Mesenchymal stem cell (in vitro differentiated cells and primary cell): ENCODE measurements around the gene SOX6.

Source experiments
- DNase-seq: peaks from one replicate; pipeline ENCODE4 v3.0.0-alpha.2; 2013
- H2AFZ ChIP-seq: one replicate; pipeline ENCODE4 v1.6.1; 2013; ENCODE audit warnings: low read depth, mild to moderate bottlenecking, control low read depth, inconsistent platforms, low read length, moderate library complexity
- H2AK5ac ChIP-seq: 2 replicates; pipeline ENCODE4 v1.6.1; 2013; ENCODE audit warnings: low read length, moderate library complexity, mild to moderate bottlenecking, inconsistent platforms; ENCODE audit not compliant: severe bottlenecking
- H2BK120ac ChIP-seq: one replicate; pipeline ENCODE4 v1.6.1; 2013; ENCODE audit warnings: low read depth, mild to moderate bottlenecking, inconsistent platforms, low read length, moderate library complexity
- H2BK12ac ChIP-seq, 2 experiments: one replicate each; pipeline ENCODE4 v1.6.1; 2013; ENCODE audit warnings: inconsistent platforms in 2 of 2, low read length in 2 of 2, mild to moderate bottlenecking in 2 of 2, moderate library complexity in 2 of 2, control low read depth in 1 of 2
- H2BK15ac ChIP-seq: one replicate; pipeline ENCODE4 v1.6.1; 2013; ENCODE audit warnings: mild to moderate bottlenecking, low read depth, inconsistent platforms; ENCODE audit not compliant: poor library complexity, severe bottlenecking
- H2BK5ac ChIP-seq: 2 replicates; pipeline ENCODE4 v1.6.1; 2013; ENCODE audit warnings: low read depth, mild to moderate bottlenecking, low read length, control low read depth, inconsistent platforms; ENCODE audit not compliant: poor library complexity, severe bottlenecking
- H3K14ac ChIP-seq, 2 experiments: one replicate each; pipeline ENCODE4 v1.6.1; 2013; ENCODE audit warnings: inconsistent platforms in 2 of 2, low read length in 2 of 2, control low read depth in 1 of 2, mild to moderate bottlenecking in 1 of 2, moderate library complexity in 1 of 2
- H3K18ac ChIP-seq, 2 experiments: one replicate each; pipeline ENCODE4 v1.6.1; 2013; ENCODE audit warnings: inconsistent platforms in 2 of 2, low read length in 2 of 2, control low read depth in 1 of 2, low read depth in 1 of 2, mild to moderate bottlenecking in 1 of 2
- H3K23ac ChIP-seq, 2 experiments: one replicate each; pipeline ENCODE4 v1.6.1; 2013; ENCODE audit warnings: inconsistent platforms in 2 of 2, low read length in 2 of 2, mild to moderate bottlenecking in 2 of 2, moderate library complexity in 2 of 2, control low read depth in 1 of 2
- H3K27ac ChIP-seq: 2 replicates; pipeline ENCODE4 v1.5.1; 2013; ENCODE audit warnings: mild to moderate bottlenecking, moderate library complexity, low read length, control low read depth, inconsistent platforms; ENCODE audit not compliant: poor library complexity, severe bottlenecking
- H3K27me3 ChIP-seq, 2 experiments: 2 replicates each; pipeline versions ENCODE4 v1.6.1 to v1.7.0; 2013; ENCODE audit warnings: low read length in 2 of 2, mild to moderate bottlenecking in 2 of 2, moderate library complexity in 2 of 2, control low read depth in 1 of 2, inconsistent platforms in 1 of 2; ENCODE audit not compliant: control insufficient read depth in 1 of 2, insufficient read depth in 1 of 2
- H3K36me3 ChIP-seq, 2 experiments: 2 replicates each; pipeline versions ENCODE4 v1.6.1 to v1.7.0; 2013; ENCODE audit warnings: low read length in 2 of 2, control low read depth in 1 of 2, inconsistent platforms in 1 of 2, low read depth in 1 of 2, mild to moderate bottlenecking in 1 of 2; ENCODE audit not compliant: insufficient read depth in 2 of 2, control insufficient read depth in 1 of 2
- H3K4ac ChIP-seq, 2 experiments: one replicate each; pipeline ENCODE4 v1.6.1; 2013; ENCODE audit warnings: inconsistent platforms in 2 of 2, low read length in 2 of 2, mild to moderate bottlenecking in 2 of 2, moderate library complexity in 2 of 2, control low read depth in 1 of 2, low read depth in 1 of 2
- H3K4me1 ChIP-seq: 2 replicates; pipeline ENCODE4 v1.6.1; 2013; ENCODE audit warnings: low read depth, low read length, control low read depth; ENCODE audit not compliant: control insufficient read depth, insufficient read depth
- H3K4me2 ChIP-seq: 2 replicates; pipeline ENCODE4 v1.6.1; 2013; ENCODE audit warnings: low read length, mild to moderate bottlenecking, inconsistent platforms; ENCODE audit not compliant: poor library complexity, severe bottlenecking
- H3K4me3 ChIP-seq, 2 experiments: 2 replicates each; pipeline versions ENCODE4 v1.5.1 to v1.7.0; 2013; ENCODE audit warnings: low read length in 2 of 2, mild to moderate bottlenecking in 2 of 2, control low read depth in 1 of 2, low read depth in 1 of 2; ENCODE audit not compliant: insufficient read depth in 1 of 2
- H3K79me1 ChIP-seq: replicated peaks from 2 replicates; pipeline ENCODE4 v1.6.1; 2013; ENCODE audit warnings: mild to moderate bottlenecking, control low read depth, low read length, inconsistent platforms; ENCODE audit not compliant: poor library complexity, severe bottlenecking
- H3K9ac ChIP-seq: 2 replicates; pipeline ENCODE4 v1.7.0; 2013; ENCODE audit warnings: mild to moderate bottlenecking, low read length, moderate library complexity
- H3K9me3 ChIP-seq: 2 replicates; pipeline ENCODE4 v1.7.0; 2013; ENCODE audit warnings: mild to moderate bottlenecking, low read length; ENCODE audit not compliant: control insufficient read depth
- H4K8ac ChIP-seq: one replicate; pipeline ENCODE4 v1.6.1; 2013; ENCODE audit warnings: inconsistent platforms, mild to moderate bottlenecking, low read length, moderate library complexity
- H4K91ac ChIP-seq: one replicate; pipeline ENCODE4 v1.6.1; 2013; ENCODE audit warnings: mild to moderate bottlenecking, low read length, inconsistent platforms
- WGBS: methylation state at CpG from one replicate; pipeline ENCODE4 v1.1.7; 2013; ENCODE audit warnings: mixed read lengths; 5-methylcytosine and 5-hydroxymethylcytosine counted together

SOX6 gene

GRCh38 chr11:15969281-15969680 is 387.1 kb downstream of the SOX6 start:
- no peak overlapping the region for H2BK12ac ChIP-seq
- no peaks in the 10 kb centered on the region for H3K9me3 ChIP-seq
- no peak overlapping the region for H3K4ac ChIP-seq
- peaks cover 0 to 2% of the 10 kb centered on the region in 2 experiments for H3K36me3 ChIP-seq
- H3K18ac ChIP-seq: peak overlapping the region in 1 of 2 experiments; percentile 33
- H4K8ac ChIP-seq: no peak overlapping the region
- H2AFZ ChIP-seq: no peak overlapping the region
- no peak overlapping the region for H3K14ac ChIP-seq
- H3K4me2 ChIP-seq: no peak overlapping the region
- H2BK15ac ChIP-seq: no peak overlapping the region
- H3K27me3 ChIP-seq: no peaks in the 10 kb centered on the region
- no peak overlapping the region for H2BK5ac ChIP-seq
- peaks cover 4% of the 10 kb centered on the region for H3K4me1 ChIP-seq
- H4K91ac ChIP-seq: no peak overlapping the region
- H3K9ac ChIP-seq: peak overlapping the region; percentile 86
- H3K79me1 ChIP-seq: no peaks in the 10 kb centered on the region
- H3K4me3 ChIP-seq: peak overlapping the region in 1 of 2 experiments; percentile 52
- DNase-seq: peak; percentile 89
- no peak overlapping the region for H2BK120ac ChIP-seq
- H2AK5ac ChIP-seq: no peak overlapping the region
- H3K23ac ChIP-seq: no peak overlapping the region
- peak overlapping the region; percentile 64 for H3K27ac ChIP-seq
- WGBS: 80% methylated on average over 2 of the region's 4 CpGs

- Histone ChIP-seq H2AFZ (peak overlapping the region; percentile 15), H3K4me3 (no peak overlapping the region), H3K18ac (peak overlapping the region; percentile 25 to 68), H3K9ac (peak overlapping the region; percentile 86), H3K36me3 (peaks cover 0 to 2% of the 10 kb centered on the region in 2 experiments), H2BK120ac (peak overlapping the region; percentile 44), H3K23ac (no peak overlapping the region), H3K9me3 (no peaks in the 10 kb centered on the region), H3K4me2 (no peak overlapping the region), H3K4ac (peak overlapping the region; percentile 19 to 86), H2AK5ac (peak overlapping the region; percentile 63), H4K91ac (no peak overlapping the region), H2BK12ac (peak overlapping the region; percentile 9 to 45), H3K27me3 (no peaks in the 10 kb centered on the region), H3K27ac (peak overlapping the region; percentile 46), H4K8ac (peak overlapping the region; percentile 78), H2BK5ac (no peak overlapping the region), H3K4me1 (peaks cover 4% of the 10 kb centered on the region), H2BK15ac (peak overlapping the region; percentile 95), H3K14ac (no peak overlapping the region), H3K79me1 (no peaks in the 10 kb centered on the region)
- peak; percentile 40 for DNase-seq
- WGBS: 69% methylated on average over 10 of the region's 10 CpGs
Observed at GRCh38 chr11:15968461-15969130, 387.8 kb downstream of the SOX6 start.

GRCh38 chr11:15967966-15968365 is 388.4 kb downstream of the SOX6 start:
- H3K4me3 ChIP-seq: no peak overlapping the region
- H3K4ac ChIP-seq: no peak overlapping the region
- H3K23ac ChIP-seq: no peak overlapping the region
- no peak overlapping the region for H4K91ac ChIP-seq
- no peak overlapping the region for H3K14ac ChIP-seq
- peak; percentile 79 for DNase-seq
- no peak overlapping the region for H3K4me2 ChIP-seq
- H2AK5ac ChIP-seq: no peak overlapping the region
- H3K27ac ChIP-seq: no peak overlapping the region
- 44% methylated on average over 2 of the region's 2 CpGs for WGBS
- H3K9me3 ChIP-seq: no peaks in the 10 kb centered on the region
- no peaks in the 10 kb centered on the region for H3K79me1 ChIP-seq
- H3K9ac ChIP-seq: peak overlapping the region; percentile 86
- H3K36me3 ChIP-seq: peaks cover 0 to 2% of the 10 kb centered on the region in 2 experiments
- H2BK120ac ChIP-seq: no peak overlapping the region
- no peak overlapping the region for H2BK15ac ChIP-seq
- H3K4me1 ChIP-seq: peaks cover 4% of the 10 kb centered on the region
- no peak overlapping the region for H2BK5ac ChIP-seq
- no peak overlapping the region for H2BK12ac ChIP-seq
- no peaks in the 10 kb centered on the region for H3K27me3 ChIP-seq
- no peak overlapping the region for H2AFZ ChIP-seq
- no peak overlapping the region for H4K8ac ChIP-seq
- H3K18ac ChIP-seq: no peak overlapping the region

GRCh38 chr11:15967166-15967565 is 389.2 kb downstream of the SOX6 start:
- no peak overlapping the region for H2BK120ac ChIP-seq
- H2BK5ac ChIP-seq: no peak overlapping the region
- H3K4me3 ChIP-seq: no peak overlapping the region
- peaks cover 0 to 2% of the 10 kb centered on the region in 2 experiments for H3K36me3 ChIP-seq
- H3K4me1 ChIP-seq: peaks cover 4% of the 10 kb centered on the region
- H3K4me2 ChIP-seq: no peak overlapping the region
- DNase-seq: peak; percentile 43
- H3K9ac ChIP-seq: peak overlapping the region; percentile 38
- WGBS: no CpG with 5 or more reads among the region's 2 CpGs
- no peak overlapping the region for H4K8ac ChIP-seq
- H3K14ac ChIP-seq: no peak overlapping the region
- no peak overlapping the region for H4K91ac ChIP-seq
- no peaks in the 10 kb centered on the region for H3K9me3 ChIP-seq
- no peaks in the 10 kb centered on the region for H3K27me3 ChIP-seq
- no peak overlapping the region for H2BK15ac ChIP-seq
- no peak overlapping the region for H2BK12ac ChIP-seq
- H3K79me1 ChIP-seq: no peaks in the 10 kb centered on the region
- H3K4ac ChIP-seq: no peak overlapping the region
- no peak overlapping the region for H3K18ac ChIP-seq
- no peak overlapping the region for H2AFZ ChIP-seq
- H2AK5ac ChIP-seq: no peak overlapping the region
- H3K27ac ChIP-seq: no peak overlapping the region
- no peak overlapping the region for H3K23ac ChIP-seq
